ENCODE measurements around the gene VWA8.
A peak's percentile ranks its signal among the peaks of the same experiment; 100 is the strongest.
"Not testable (repeated sequence)": the region's sequence is repeated elsewhere in the genome, so short reads cannot be mapped to it uniquely, and the experiment has no call there.

VWA8 gene

DNA sequence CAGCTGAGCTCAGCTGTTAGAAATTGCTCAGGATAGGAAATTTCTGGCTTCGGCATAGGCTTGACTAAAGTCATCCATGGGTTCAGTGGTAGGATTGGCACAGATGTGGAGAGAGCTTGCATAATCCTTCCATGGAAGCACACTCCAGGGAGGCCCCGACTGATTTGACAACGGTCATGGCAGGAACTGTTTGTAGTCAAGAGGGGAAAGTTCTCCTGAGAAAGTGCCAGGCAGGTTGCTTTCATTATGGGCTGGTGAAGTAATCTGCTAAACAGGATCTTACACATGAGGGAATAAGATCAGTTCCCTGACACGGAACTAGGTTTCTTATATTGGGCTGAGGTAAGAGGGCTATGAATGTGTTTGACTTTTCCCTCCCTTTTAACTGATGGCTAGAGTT, 383.5 kb downstream of the VWA8 start:
- no peak for DNase-seq

DNA sequence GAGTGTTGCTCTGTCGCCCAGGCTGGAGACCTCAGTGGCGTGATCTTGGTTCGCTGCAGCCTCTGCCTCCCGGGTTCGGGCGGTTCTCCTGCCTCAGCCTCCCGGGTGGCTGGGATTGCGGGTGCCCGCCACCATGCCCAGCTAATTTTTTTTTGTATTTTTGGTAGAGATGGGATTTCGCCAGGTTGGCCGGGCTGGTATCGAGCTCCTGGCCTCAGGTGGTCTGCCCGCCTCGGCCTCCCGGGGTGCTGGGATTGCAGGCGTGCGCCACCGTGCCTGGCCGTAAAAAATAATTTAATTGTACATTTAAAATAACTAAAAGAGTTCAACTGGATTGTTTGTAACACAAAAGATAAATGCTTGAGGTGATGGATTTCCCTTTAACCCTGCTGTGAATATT, 387.3 kb downstream of the VWA8 start:
- not testable (repeated sequence) for DNase-seq

DNA sequence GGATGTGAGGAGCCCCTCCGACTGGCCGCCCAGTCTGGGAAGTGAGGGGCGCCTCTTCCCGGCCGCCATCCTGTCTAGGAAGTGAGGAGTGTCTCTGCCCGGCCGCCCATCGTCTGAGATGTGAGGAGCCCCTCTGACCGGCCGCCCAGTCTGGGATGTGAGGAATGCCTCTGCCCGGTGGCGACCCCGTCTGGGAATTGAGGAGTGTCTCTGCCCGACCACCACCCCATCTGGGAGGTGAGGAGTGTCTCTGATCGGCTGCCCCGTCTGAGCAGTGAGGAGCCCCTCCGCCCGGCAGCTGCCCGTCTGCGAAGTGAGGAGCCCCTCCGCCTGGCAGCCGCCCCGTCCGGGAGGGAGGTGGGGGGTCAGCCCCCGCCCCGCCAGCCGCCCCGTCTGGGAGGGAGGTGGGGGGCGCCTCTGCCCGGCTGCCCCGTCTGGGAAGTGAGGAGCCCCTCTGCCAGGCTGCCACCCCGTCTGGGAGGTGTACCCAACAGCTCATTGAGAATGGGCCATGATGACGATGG, 389.0 kb downstream of the VWA8 start:
- DNase-seq = not testable (repeated sequence)

DNA sequence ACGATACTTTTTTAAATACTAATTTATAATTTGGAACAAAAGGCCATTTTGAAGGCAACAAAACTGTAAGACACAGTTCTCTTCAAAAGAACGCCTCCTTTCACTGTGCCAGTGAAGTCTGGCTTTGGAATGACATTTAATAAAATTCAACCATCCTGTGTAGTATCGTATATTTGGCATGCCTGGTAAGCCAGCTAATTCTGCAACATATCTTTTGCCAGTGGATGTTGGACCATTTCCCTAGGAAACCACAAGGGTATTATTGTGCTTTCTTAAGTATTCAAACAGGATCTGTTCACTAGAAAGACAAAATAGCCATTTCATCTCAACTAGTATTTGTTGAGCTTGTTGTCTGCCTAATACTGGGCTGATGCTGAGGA, 391.9 kb downstream of the VWA8 start:
- no peak for DNase-seq

DNA sequence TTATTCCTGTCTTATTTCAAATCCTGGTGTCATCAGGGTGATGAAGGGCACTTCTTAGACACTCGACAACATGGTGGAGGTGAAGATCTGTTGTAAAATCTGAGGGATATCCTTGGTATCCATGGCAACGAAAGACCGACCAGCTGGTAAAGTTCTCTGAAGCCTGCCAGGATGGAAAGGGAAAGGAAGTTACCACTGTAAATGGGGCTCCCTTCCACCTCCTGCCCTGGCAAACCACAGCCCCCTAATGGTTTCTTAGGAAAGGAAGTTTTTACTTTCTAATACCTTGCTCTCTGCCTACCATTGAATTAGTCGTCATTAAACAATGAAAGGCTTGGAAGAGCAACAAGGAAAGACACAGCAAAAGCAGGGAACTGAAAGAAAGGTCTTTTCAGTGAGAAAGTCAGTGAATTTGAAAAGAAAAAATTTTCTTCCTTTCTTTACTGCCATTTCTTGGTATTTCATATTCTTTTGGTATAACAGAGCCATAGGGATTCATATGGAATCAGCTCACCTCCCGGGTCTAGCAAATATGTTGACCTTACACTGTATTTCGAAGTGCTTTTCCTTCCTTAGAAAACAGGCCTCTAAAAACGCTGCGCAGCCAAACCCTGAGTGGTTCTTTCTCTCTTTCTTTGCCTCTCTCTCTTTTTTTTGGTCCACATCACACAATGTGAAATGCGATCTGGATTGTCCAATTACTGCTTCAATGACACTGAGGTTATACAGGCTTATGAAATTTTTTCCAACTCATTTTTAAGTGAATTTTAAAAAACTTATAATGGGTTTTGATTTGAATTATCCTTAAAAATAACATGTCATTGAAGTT, 392.6 kb downstream of the VWA8 start:
- no peak for DNase-seq

DNA sequence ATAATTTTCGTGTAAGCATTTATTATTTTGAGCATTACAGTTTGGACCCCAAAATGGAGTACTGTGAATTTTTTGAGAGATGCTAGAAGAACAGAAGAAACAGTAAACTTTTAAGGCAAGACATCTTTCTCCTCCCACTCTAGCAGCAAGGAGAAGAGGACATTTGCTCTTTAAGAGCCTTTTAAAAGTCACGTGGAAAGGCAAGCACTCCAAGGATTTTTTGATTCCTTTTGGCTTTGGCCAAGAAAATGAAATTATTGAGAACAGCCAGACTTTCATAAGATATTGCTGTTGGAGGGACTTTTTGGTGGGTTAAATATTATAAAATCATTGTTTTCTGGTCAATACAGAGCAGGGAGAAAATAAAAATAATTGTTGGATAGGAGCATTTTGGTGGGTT, 393.5 kb downstream of the VWA8 start:
- DNase-seq = no peak

DNA sequence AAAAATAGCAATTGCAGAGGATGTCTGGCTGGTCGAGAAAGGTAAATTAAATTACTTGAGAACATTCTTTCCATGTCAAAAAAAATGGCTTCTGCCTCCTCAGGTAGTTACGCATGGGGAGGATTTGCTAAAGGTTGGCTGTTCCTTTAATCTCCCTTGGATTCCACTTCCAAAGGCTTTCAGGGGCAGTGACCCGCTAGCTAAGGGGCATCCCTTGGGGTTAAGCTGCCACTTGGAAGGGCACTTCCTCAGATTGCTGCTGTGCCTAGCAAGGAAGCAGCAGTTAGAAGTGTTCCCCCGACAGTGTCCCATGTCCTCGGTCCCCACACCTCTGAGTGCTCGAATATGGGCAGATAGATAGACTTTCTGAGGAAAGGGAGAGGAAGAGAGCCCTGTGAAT, 395.1 kb downstream of the VWA8 start:
- no peak for DNase-seq

DNA sequence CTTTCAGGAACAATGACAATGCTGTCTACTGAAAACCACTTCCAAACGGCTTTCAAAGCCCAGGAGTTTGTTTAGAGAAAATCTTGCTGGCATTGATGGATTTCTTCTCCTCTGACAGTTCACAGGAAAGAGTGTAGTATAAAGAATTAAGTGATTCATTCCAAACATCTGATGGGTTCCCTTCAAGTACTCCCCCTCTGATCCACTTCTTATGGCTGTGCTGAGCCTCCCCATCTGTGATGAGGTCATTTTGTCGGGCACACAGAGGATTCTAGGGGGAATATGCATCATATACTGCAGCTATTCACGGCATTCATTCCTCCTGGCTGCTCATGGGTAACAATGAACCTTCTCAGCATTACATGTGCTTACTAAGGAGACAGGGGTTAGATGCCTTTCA, 395.7 kb downstream of the VWA8 start:
- DNase-seq = no peak

DNA sequence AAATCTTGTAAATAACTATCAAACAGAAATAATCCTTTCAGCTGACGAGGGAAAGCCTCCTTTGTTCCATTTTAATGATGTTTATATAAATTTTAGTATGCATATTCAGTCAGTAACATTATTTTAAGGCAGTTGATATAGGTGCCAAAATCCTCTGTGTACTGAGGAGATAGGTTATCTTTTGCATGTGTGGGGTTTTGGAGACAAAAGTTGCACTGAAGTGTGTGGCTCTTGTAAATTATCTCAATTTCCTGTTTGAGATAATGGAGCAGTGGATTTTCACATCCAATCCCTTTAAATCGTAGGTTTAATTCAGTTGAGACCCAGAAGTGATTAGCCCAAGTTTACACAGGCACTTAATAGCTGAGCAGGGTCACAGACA, 396.9 kb downstream of the VWA8 start:
- no peak for DNase-seq

DNA sequence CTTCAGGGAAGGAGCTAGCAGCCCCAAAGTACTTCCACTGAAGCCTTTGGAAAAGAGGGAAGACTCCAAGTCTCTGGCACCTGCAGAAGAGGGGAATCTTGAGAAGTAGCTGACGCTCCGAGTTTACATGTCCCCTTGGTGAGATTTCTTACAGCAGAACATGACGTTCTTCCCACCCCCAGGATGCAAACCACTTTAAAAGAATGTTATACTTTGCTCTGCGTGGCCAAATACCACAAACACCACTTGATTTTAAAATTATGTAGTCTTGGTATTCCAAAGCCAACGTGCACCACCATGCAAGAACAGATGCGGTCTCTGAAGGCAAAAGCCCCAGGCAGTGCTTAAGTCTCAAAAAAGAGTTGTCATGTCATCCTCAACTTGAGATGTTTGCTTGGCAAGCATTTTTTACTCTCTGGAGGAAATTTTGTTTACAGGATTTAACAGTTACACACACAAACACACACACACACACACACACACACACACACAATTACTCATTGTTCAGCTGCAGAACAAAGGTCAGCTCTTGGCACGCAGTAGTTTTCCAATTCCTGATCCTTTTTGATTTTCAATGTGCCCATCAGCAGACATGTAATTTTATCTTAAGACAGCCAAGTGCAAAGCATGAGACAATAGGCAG, 397.4 kb downstream of the VWA8 start:
- no peak for DNase-seq

DNA sequence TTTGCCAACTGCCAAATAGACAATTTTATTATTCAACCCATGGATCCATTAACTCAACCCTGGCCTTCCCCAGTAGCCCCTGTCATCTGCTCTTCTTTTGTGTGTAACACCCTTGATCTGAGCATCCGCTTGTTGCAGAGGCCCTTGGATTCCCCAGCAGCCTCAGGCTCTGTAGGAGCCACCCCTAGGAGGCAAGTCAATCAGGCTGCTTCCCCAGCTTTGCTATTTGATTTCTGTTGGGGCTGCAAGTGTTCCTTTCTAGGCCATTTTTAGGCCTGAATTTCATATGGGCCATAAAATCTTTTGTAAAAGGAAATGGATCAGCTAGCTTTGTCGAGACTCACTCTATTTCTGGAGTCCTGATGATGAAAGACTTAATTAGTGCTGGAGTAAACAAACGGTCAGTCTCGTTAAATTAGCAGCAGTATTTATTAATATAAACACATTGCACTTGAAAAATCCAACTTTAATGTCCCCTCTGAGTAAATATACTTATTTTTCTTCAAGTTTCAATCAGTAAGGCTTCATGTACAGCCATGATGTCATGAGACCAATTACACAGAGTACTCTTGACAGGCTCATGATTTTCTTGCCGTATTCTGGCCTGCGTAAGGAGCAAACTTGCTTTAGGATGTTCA, 398.2 kb downstream of the VWA8 start:
- no peak for DNase-seq

DNA sequence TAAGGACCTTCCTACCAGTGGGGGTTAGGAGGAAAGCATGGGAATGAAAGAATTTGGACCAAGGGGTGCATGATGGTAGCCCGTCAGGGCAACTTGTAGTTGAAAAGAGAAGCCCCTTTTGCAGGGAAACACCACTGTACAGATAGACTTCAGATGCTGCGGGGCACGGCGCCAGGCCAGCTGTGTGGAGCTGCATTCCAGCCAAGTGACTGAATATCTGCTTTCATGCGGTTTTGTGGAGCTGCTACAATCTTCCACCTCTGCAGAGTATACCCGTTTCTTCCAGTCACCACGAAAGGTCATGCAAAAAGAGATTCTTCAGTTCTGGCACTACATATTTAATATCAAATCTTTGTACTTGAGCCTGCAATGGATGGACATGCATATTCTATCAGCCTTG, 398.8 kb downstream of the VWA8 start:
- peak; percentile 2 for DNase-seq

DNA sequence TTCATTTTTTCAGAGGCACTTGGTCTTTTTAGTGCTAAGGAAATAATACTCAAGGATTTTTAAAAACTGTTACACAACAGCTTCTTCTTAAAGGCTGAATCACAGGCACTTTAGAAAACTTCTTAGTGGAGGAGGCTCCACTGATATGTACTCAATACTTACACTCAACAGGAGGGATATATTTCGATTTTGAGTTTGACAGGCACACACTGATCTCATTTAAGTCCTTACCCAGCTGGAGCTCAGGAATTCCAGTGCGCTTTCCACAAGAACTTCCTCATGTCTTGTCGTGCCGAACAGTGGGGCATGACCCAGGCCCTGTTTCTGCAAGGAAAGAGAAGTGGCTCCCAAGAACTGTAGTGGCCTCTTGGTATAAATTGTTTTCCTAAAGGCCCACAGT, 399.7 kb downstream of the VWA8 start:
- DNase-seq = no peak

DNA sequence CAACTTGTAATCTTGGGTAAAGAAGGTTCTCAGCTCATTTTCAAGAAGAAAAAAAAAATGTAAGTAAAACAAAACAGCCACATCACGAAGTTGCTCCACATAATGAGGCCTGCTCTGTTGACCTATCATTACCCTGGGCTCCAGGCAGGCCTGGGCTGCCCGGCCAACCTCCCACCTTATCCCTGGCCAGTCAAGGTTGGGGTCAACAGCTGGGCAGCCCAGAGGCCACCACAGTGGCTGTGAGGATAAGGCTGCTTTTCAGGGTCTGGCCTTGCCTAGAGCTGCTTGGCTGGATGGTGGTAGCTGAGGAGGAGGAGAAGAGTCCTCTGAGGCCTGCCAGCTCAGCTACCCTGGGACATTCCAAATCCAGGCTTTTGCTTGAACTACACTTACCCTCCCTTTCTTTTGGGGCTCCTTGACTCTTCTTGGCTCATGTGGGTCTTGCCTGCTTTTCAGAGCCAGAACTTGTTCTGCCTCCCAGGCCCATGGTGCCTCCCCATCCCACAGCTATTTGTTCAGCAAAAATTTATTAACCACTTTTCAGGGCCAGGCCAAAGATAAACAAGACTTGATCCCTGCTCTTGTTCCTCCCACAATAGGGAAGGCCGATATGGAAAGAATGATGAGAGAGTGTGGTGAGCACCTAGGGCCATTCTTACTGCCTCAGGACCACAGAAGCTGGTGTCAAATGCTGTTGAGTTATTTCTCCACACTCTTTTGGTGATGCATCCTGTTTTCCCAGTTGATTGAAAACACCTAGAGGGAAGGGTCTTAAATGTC, 401.9 kb downstream of the VWA8 start:
- DNase-seq = no peak

DNA sequence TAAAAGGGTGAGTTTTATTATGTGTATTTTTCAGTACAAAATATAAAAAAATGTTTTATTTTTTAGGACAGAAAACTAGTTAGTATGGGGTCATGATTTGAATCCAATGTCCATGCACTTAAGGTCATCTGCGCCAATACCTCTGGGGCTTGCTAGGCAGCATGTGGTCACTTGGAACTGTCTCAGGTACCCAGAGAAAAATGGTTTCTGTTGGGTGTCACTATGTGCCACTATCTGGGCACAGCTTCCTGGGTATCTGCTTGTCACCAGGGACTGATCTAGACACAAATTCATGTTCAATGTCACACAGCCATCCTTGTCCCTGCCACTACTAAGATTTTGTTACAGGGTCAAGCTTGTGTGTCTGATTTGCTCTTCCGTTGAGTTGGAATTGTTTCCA, 403.2 kb downstream of the VWA8 start:
- DNase-seq = no peak

DNA sequence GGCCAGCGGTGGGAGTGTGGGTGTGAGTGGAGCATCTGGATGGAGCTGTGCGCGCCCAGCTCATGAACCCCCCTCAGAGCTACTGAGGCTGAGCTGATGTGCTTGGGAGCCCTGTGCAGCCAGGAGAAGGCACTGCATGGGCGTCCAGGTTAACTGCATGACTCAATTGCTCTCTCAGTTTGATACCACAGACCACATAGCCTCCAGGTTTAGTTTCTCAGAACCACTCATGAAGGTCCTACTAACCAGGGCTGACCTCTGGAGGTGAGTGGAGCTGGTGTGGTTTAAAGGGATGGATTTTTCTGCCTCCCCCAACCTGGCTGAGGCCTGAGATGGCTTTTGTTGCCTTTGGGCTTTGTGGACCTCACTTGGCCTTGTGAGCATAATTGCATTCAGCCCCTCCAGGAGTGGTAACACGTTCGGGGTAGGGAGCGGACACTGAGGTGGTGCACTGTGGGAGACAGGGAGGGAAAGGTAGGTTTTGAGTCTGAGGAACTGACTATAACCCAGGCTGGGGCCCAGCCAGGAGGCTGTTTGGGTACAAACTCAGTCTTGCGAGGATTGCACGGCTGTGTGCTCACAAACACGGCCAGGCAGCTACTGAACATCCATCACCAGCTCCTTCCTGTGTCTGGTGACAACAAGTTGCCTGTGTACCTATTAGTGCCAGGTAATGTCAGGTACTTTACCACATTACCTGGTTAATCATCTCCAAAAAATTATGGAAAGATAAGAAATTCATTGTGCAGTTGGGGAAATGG, 406.1 kb downstream of the VWA8 start:
- no peak for DNase-seq

DNA sequence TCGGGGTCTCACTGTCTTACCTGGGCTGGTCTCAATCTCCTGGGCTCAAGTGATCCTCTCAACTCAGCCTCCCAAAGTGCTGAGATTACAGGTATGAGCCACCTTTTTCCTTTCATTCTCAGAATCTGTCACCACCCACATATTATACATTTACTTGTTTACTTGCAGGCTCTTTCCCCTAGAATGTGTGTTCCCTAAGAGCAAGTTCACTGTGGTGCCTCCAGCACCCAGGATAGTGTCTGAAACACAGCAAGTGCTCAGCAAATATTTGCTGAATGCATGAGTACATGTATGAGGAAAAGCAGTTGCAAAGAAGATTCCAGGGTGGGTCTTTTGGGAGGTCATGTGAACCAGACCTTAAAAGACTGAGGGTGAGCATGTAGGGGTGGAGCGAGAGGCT, 406.7 kb downstream of the VWA8 start:
- no peak for DNase-seq

DNA sequence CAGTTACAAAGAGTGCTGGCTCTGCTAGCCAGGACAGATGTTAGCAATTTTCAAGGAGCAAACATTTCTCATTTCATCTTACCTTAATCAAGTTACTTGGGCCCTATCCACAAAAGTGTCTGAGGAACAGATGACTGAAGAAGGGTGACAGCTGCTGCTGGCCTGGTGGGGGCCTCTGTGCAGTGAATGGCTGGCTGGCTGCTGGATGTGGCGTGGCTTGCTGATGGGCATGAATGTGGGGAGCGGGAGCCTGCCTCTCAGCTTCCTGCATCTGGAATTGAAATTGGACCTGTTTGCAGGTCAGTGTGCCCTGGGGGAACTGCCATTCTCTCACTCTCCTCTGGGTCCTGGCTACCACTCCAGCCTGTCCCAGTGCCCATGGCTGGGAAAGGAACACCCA, 408.9 kb downstream of the VWA8 start:
- no peak for DNase-seq

DNA sequence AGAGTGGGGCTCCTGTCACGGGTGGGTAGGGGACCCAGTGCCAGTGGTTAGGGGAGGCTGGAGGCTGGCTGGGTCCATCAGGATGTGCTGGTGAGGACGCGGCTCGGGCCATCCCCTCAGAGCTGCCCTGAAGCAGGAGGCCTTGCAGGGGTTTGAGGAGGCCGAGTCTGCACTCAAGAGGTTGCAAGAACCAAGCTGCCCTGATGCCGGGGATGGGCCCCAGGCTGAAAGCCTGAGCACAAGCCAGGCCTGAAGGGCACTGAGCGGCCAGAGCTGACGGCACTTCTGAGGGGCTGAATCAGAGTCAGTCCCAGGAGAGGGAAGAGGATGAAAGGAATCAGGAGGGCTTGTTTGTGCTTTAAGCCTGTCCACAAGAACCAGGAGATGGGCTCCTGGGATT, 410.6 kb downstream of the VWA8 start:
- no peak for DNase-seq

DNA sequence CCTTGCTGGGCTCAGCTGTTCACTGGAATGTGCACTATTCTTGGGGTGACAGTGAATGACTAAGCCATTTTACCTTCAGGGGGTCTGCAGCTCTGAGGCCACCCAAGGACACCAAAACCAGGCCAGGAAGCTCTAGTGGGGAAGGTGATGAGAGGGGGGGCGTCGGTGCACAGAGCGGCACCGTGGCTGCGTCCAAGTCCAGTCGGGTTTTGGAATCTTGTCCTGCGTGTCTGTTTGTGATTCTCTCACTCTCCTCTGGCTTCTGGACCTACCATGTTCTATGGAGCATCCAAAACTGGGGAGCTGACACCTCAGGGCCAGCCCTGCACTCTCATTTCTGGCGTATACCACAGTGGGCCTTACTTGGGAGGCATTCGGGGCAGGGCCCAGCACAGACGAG, 411.4 kb downstream of the VWA8 start:
- DNase-seq = no peak

DNA sequence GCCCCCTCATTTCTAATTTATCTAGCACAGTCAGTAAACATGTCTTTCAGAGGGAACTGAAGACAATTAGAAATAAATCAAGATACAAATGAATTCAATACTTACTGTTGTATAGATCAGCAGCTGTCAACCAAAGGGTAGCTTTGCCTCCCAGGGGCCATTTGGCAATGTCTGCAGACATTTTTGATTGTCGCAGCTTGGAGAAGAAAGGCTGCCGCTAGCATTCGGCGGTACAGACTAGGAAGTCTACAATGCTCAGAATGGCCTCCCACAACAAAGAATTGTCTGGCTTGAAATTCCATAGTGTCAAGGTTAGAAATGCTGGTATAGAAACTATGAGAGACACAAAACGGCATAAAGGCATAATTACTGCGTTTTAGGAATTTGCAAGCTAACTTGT, 412.0 kb downstream of the VWA8 start:
- no peak for DNase-seq

DNA sequence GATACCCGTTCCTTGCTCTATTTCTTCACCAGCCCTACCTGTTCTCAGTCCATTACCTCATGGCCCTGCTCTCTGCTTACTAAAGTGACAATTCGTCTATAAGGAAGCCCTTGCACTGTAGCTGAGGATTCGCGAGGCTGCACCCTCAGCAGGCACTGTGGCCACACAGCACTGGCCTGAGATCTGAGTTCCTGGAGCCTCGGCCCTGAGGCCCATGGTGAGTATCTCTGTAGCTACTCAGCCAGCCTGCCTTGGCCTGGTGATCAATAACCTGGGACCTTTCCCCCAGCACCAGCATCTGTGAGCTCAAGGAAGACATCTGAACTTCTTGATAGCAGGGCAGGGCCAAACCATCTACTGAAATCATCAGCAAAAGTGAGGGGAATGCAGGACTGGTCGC, 412.9 kb downstream of the VWA8 start:
- DNase-seq = no peak
